Measurements from ENCODE around the gene NFIL3.
"Not testable (repeated sequence)": the region's sequence is repeated elsewhere in the genome, so short reads cannot be mapped to it uniquely, and the experiment has no call there.

The NFIL3 gene

GRCh38 chr9:91376239-91376638, 47.4 kb downstream of the NFIL3 start:
- peaks cover 4% of the 10 kb centered on the region for H3K36me3 Mint-ChIP-seq (ENCODE audit: low read depth)
- no peak for TF ChIP-seq CTCF (IDR thresholded peaks at IDR 0.05; ENCODE audit: unreplicated experiment in 3 of 3)
- H3K27ac Mint-ChIP-seq, result no peak overlapping the region
- H3K4me1 Mint-ChIP-seq, result no peaks in the 10 kb centered on the region
- H3K9me3 Mint-ChIP-seq, result peaks cover 3% of the 10 kb centered on the region
- no peaks in the 10 kb centered on the region for H3K27me3 Mint-ChIP-seq (ENCODE audit: low read depth)
- H3K4me3 Mint-ChIP-seq, result no peak overlapping the region

GRCh38 chr9:91374939-91375338, 48.7 kb downstream of the NFIL3 start:
- H3K9me3 Mint-ChIP-seq, result peaks cover 3% of the 10 kb centered on the region
- H3K27ac Mint-ChIP-seq, result no peak overlapping the region
- TF ChIP-seq CTCF (IDR thresholded peaks at IDR 0.05; ENCODE audit: unreplicated experiment in 3 of 3), result no peak
- H3K4me1 Mint-ChIP-seq, result no peaks in the 10 kb centered on the region
- peaks cover 4% of the 10 kb centered on the region for H3K36me3 Mint-ChIP-seq (ENCODE audit: low read depth)
- H3K27me3 Mint-ChIP-seq (ENCODE audit: low read depth), result no peaks in the 10 kb centered on the region
- H3K4me3 Mint-ChIP-seq, result no peak overlapping the region

GRCh38 chr9:91371894-91372293, 51.7 kb downstream of the NFIL3 start:
- no peaks in the 10 kb centered on the region for H3K36me3 Mint-ChIP-seq (ENCODE audit: low read depth)
- no peak overlapping the region for H3K4me3 Mint-ChIP-seq
- H3K27ac Mint-ChIP-seq, result no peak overlapping the region
- no peak for TF ChIP-seq CTCF (IDR thresholded peaks at IDR 0.05; ENCODE audit: unreplicated experiment in 3 of 3)
- H3K4me1 Mint-ChIP-seq, result no peaks in the 10 kb centered on the region
- H3K27me3 Mint-ChIP-seq (ENCODE audit: low read depth), result no peaks in the 10 kb centered on the region
- H3K9me3 Mint-ChIP-seq, result peaks cover 4% of the 10 kb centered on the region

- H3K36me3 Mint-ChIP-seq (ENCODE audit: low read depth); H3K4me1 Mint-ChIP-seq; H3K27ac Mint-ChIP-seq; H3K4me3 Mint-ChIP-seq; H3K9me3 Mint-ChIP-seq; H3K27me3 Mint-ChIP-seq (ENCODE audit: low read depth): not testable (repeated sequence)
Observed at GRCh38 chr9:91370006-91370405, 53.6 kb downstream of the NFIL3 start.

GRCh38 chr9:91364702-91365101, 58.9 kb downstream of the NFIL3 start:
- H3K27ac Mint-ChIP-seq, result no peak overlapping the region
- H3K9me3 Mint-ChIP-seq, result peaks cover 4% of the 10 kb centered on the region
- H3K4me3 Mint-ChIP-seq, result peak overlapping the region in 2 of 3 experiments; percentile 29 to 68
- no peak for TF ChIP-seq CTCF (IDR thresholded peaks at IDR 0.05; ENCODE audit: unreplicated experiment in 3 of 3)
- H3K27me3 Mint-ChIP-seq (ENCODE audit: low read depth), result peaks cover 5% of the 10 kb centered on the region
- no peaks in the 10 kb centered on the region for H3K36me3 Mint-ChIP-seq (ENCODE audit: low read depth)
- peaks cover 16% of the 10 kb centered on the region for H3K4me1 Mint-ChIP-seq

- peaks cover 20% of the 10 kb centered on the region for H3K4me1 Mint-ChIP-seq
- H3K36me3 Mint-ChIP-seq (ENCODE audit: low read depth), result no peaks in the 10 kb centered on the region
- peaks cover 4% of the 10 kb centered on the region for H3K9me3 Mint-ChIP-seq
- no peak overlapping the region for H3K27ac Mint-ChIP-seq
- peak overlapping the region in 2 of 3 experiments; percentile 54 to 77 for H3K4me3 Mint-ChIP-seq
- TF ChIP-seq CTCF (IDR thresholded peaks at IDR 0.05; ENCODE audit: unreplicated experiment in 3 of 3), result no peak
- peaks cover 5% of the 10 kb centered on the region for H3K27me3 Mint-ChIP-seq (ENCODE audit: low read depth)
Observed at GRCh38 chr9:91364005-91364404, 59.6 kb downstream of the NFIL3 start.

Measured in nephron (organoid).